Fibroblast of lung (primary cell): ENCODE results near the gene SRPK2.

Source experiments
- EZH2 ChIP-seq: IDR thresholded peaks from 2 replicates; pipeline ENCODE4 v1.5.1; 2012; ENCODE audit warnings: low read length, control low read depth, mild to moderate bottlenecking; ENCODE audit errors: missing control alignments
- TF ChIP-seq, protein P1 (sequence below), 2 donors: IDR thresholded peaks in 1 of 2; conservative IDR thresholded peaks in 1 of 2; 1 replicate in 1 of 2; 2 replicates in 1 of 2; pipeline ENCODE4 v1.5.1; 2011 to 2012; ENCODE audit warnings: low read length in 2 of 2, control low read depth in 1 of 2, inconsistent platforms in 1 of 2, low read depth in 1 of 2, mild to moderate bottlenecking in 1 of 2

DNA sequence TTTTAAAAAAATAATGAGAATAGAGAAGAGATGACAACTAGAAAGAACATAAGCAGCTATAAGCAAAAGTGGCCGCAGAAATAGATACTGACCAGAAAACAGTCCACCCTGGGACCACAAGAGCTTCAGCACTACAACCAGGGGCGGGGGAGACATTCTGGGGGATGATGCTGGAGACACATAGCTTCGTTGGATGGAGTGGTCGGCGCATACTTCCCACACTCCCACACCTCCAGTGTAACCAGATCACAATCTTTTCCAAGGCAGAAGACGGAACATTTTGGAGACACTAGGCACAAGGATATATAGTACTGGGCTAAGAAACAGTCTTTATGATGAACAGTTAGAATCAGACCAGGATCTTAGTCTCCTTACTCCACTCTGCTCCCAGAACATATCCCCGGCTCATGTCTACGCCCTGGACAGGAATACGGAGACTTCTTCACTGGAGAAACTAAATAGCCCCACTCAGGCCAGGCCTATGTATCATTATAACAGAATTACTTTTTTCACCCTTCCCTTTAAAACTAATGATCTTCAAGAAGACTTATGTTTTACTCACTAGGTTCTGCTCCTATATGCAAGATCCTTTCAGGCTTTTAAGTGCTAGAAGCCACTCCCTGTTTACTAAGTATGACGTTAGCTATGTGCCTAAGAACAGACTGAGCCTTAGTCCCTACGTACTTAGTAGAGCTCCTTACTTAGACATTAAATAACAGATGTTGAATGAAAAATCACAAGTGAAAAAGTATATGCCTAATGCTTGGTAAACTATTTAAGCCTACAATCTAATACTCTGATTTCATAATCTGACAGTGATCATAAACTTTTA, 169.6 kb downstream of the SRPK2 start:
- TF ChIP-seq, protein P1, sequence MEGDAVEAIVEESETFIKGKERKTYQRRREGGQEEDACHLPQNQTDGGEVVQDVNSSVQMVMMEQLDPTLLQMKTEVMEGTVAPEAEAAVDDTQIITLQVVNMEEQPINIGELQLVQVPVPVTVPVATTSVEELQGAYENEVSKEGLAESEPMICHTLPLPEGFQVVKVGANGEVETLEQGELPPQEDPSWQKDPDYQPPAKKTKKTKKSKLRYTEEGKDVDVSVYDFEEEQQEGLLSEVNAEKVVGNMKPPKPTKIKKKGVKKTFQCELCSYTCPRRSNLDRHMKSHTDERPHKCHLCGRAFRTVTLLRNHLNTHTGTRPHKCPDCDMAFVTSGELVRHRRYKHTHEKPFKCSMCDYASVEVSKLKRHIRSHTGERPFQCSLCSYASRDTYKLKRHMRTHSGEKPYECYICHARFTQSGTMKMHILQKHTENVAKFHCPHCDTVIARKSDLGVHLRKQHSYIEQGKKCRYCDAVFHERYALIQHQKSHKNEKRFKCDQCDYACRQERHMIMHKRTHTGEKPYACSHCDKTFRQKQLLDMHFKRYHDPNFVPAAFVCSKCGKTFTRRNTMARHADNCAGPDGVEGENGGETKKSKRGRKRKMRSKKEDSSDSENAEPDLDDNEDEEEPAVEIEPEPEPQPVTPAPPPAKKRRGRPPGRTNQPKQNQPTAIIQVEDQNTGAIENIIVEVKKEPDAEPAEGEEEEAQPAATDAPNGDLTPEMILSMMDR (conservative IDR thresholded peaks at IDR 0.05 in 1 of 2, IDR thresholded peaks at IDR 0.05 in 1 of 2; ENCODE audit: low read depth in 1 of 2, low read length in 2 of 2): no peak
- no peak for TF ChIP-seq EZH2
